GM19463 (cell line): ENCODE results near the gene QKI.

Source experiments
- ATAC-seq: cut with Tn5 transposase; IDR thresholded peaks from one replicate; pipeline ENCODE4 v1.9.1; 2021; ENCODE audit warnings: mild to moderate bottlenecking, moderate library complexity; ENCODE audit not compliant: unreplicated experiment

Gene QKI

GRCh38 chr6:163603395-163603794 is 188.9 kb downstream of the QKI start:
- no peak for ATAC-seq

GRCh38 chr6:163605385-163606097 is 191.0 kb downstream of the QKI start:
- ATAC-seq: no peak

GRCh38 chr6:163607792-163608191 is 193.3 kb downstream of the QKI start:
- no peak for ATAC-seq

GRCh38 chr6:163608204-163608644 is 193.7 kb downstream of the QKI start:
- ATAC-seq: no peak

- ATAC-seq: no peak
These were observed 197.7 kb downstream of the QKI start for GRCh38 chr6:163612200-163612599.

- ATAC-seq: no peak
These were observed 198.5 kb downstream of the QKI start for GRCh38 chr6:163613025-163613424.

GRCh38 chr6:163613668-163614067 is 199.2 kb downstream of the QKI start:
- no peak for ATAC-seq

GRCh38 chr6:163616452-163616851 is 201.9 kb downstream of the QKI start:
- ATAC-seq: no peak

GRCh38 chr6:163617549-163617948 is 203.0 kb downstream of the QKI start:
- ATAC-seq: no peak

GRCh38 chr6:163620101-163620500 is 205.6 kb downstream of the QKI start:
- no peak for ATAC-seq

- peak; percentile 78 for ATAC-seq
These were observed 206.3 kb downstream of the QKI start for GRCh38 chr6:163620670-163621330.

- no peak for ATAC-seq
These were observed 210.7 kb downstream of the QKI start for GRCh38 chr6:163625265-163625664.

GRCh38 chr6:163626073-163626867 is 211.8 kb downstream of the QKI start:
- ATAC-seq: no peak

GRCh38 chr6:163627274-163628062 is 212.9 kb downstream of the QKI start:
- peak; percentile 42 for ATAC-seq
